ENCODE results near the gene KLF5.

GRCh38 chr13:73072239-73072900 is 13.6 kb downstream of the KLF5 start:
- TF ChIP-seq POLR2A (IDR thresholded peaks at IDR 0.05), result no peak
- no peak for TF ChIP-seq CTCF (IDR thresholded peaks at IDR 0.05)

All from body of pancreas (tissue), 4 donors.